Stimulated activated CD8-positive, alpha-beta memory T cell treated with anti-CD3 and anti-CD28 coated beads, Interleukin-4, amount 100 ng/mL, for 48 hours (primary cell): ENCODE results near the gene DPYD.

Experiments
- DNase-seq: peaks from one replicate; pipeline ENCODE4 v3.0.0-alpha.2; 2020

Gene DPYD

GRCh38 chr1:97414682-97415312, 506.0 kb downstream of the DPYD start:
- DNase-seq = no peak

DNA sequence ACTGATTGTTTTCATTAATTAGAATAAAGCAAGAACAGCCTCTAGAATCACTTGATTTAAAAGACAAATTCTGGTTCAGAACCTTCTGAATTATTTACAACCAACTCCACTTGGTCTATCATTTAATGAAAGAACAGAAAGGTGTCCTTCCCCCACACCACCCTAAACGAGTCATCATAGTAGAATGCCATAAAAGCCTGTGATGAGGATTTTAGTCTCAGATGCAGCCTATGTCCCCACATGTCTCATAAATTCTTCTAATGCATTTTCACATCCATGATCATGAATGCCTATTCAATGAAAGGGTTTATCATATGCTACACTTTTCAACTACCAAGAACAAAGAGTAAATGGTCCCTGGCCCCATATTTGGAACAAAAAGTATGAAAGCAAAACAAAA, 508.1 kb downstream of the DPYD start:
- no peak for DNase-seq

GRCh38 chr1:97412166-97412565, 508.7 kb downstream of the DPYD start:
- no peak for DNase-seq

DNA sequence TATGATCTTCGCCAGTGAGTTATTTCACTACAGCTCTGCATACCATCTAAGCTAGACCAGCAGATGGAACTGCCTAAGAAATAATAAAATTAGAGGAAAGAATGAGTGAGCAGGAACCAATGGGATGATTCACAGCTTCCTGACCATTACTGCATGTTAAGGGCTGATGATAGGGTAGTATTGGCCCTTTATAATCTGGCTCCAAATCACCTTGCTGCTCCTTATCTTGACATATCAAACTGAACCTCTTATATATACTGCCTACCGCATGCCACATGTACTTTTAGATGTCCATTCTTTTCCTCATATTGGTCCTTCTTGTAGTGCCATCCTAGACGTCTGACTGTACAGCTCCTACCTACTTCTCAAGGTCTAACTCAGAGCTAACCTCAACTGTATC, 524.4 kb downstream of the DPYD start:
- no peak for DNase-seq

- DNase-seq = no peak
Measured at GRCh38 chr1:97392701-97393100, 528.1 kb downstream of the DPYD start.

DNA sequence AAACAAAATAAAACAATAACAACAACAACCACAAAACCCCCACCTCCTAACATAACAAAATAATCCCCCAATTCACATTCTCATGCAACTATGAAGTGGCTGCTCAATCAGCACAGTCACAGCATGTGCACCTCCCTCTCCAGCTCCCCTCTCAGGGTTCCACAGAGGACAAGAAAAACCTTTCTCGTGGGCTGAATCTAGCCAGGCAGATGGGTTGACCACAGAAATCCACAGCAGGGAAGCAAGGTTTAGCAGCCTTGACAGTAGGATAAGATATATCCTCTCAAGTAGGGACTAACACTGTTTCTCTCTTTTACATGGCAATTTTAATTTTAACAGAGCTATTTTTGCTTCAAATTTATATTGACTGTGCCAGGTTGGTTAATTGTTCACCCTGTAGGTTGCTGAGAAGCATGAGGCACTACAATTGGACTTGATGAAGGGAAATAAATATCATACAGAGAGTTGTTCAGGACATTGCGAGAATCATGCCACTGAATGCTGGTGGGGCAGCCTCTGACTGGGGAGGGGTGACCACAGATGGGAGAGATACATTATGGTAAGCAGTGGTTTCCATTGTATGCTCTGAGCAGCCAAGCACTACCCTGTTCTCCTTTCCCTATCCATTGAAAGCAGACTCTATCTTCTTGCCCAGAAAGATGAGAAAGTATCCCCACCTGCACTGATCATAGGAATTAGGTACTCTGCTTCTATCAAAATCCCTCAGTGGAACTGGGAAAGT, 535.1 kb downstream of the DPYD start:
- no peak for DNase-seq

DNA sequence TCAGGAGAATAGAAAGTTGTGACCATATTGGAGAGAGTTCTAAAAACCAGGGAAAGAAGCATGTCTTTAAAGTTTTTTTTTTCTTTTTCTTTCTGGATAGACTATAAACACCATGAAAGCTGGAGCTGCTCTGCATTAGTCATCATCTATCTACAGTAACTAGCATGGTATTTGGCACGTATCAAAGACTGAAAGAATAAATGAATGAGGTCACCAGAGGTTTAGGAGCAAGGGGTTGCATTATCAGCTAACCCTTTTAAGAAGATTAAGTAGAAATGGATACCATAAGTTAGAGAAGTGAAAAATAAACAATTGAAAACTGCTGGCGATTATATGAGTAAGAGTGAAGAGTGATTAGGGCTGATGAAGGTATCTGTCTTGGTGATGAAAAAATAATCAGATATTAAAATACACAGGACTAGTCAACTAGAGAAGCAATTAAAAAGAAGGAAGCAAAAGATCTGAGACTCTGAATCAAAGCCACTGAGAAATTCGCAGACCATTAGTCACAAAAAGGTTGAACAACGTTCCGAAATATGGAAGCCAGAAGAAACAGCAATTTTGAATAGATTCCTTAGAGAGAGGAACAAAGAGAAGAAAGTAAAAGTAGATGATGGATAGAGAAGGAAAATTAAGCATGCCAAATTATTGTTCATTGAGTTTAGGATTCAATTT, 536.4 kb downstream of the DPYD start:
- DNase-seq = no peak

GRCh38 chr1:97383797-97384196, 537.0 kb downstream of the DPYD start:
- no peak for DNase-seq

- DNase-seq = no peak
Measured at GRCh38 chr1:97382206-97382605, 538.6 kb downstream of the DPYD start.

GRCh38 chr1:97379387-97380075, 541.3 kb downstream of the DPYD start:
- no peak for DNase-seq

DNA sequence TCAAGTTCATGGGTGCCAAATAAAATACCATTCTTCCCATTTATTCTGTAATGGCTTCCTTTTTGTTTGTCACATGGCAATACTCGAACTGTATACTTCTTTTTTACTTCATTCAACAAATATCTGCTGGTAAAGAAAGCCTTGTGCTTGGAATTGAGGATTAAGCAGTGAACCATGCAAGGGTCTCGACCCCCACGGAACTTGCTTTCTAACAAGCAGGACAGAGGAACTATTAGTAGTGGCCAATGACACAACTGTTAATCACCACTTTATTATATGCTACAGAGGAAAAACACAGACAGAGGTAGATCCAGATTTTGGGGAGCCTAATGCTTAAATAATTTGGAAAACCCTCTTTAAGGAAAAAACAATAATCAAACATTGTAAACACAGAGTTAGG, 542.2 kb downstream of the DPYD start:
- no peak for DNase-seq

GRCh38 chr1:97377432-97378034, 543.3 kb downstream of the DPYD start:
- DNase-seq = no peak

DNA sequence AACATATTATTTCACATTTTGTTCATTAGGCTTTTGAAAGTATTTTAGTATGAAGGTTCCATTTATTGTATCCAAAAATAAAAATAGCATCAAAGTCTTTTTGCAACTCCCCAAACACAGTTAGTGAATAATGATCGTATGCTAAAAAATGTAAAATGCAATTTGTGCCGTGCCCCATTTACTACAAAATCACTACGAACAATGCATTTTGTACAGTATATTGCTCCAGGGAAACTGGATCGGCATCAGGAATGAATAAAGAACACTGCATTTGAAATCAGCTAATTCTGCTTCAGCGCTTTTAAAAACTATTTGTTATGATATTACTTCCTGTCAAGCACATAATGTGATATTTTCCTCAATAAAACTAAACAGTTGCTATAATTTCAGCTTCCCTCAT, 547.8 kb downstream of the DPYD start:
- DNase-seq = no peak

DNA sequence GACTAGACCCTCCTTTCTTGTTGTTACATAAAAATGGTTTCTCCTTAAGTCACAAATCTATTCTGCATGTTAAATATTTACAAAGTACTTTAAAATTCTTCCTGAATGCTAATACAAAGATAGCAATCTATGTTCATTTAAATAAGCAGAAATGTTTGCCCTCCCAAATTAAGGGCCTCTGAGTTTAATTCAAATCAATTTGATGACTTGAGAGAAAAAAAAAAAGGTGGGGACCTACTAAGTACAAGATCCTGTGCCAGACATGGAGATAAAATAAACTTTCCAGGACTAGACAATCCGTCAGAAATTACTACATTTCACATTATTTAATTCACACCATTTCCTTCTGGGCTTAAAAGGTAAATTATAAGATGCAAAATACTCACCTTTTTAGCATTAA, 548.3 kb downstream of the DPYD start:
- no peak for DNase-seq

- no peak for DNase-seq
Measured at GRCh38 chr1:97368296-97368695, 552.5 kb downstream of the DPYD start.

GRCh38 chr1:97366984-97367383, 553.9 kb downstream of the DPYD start:
- DNase-seq = no peak

DNA sequence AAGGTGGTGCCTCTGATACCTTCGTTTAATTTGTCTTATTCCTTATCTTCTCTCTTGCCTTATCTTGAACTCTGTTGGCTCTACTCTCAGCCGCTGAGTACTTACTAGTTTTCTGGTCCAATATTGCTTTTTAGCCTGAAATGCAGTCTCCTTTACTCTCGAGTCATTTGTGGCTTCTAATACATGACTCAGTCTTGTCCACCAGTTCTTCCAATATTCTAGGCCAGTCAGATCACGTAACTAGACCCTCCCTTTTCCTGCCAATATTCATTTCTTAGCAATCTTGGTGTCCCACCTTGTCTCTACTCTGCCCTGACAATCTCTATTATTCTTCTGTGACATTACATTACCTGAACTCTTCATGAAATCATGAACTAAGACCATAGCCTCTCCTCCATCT, 555.8 kb downstream of the DPYD start:
- DNase-seq = no peak

DNA sequence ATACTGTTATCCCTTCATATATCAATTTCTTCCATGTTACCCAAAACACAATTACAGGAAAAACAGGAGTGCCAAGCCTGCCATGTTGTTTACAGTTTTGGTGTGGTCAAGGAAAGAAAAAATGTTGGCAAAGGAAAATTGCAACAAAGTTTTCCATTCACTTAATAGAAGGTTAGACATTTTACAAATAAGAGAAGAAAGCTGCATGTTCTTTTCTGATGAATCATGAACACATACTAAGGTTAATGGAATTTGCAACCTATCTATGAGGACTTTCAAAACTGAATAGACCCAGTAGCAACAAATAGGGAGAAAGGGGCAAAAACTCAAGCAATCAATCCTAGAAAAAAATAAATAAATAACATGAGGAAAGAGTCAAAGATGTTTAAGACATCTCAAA, 556.7 kb downstream of the DPYD start:
- no peak for DNase-seq

- DNase-seq = no peak
Measured at GRCh38 chr1:97356309-97356708, 564.5 kb downstream of the DPYD start.

DNA sequence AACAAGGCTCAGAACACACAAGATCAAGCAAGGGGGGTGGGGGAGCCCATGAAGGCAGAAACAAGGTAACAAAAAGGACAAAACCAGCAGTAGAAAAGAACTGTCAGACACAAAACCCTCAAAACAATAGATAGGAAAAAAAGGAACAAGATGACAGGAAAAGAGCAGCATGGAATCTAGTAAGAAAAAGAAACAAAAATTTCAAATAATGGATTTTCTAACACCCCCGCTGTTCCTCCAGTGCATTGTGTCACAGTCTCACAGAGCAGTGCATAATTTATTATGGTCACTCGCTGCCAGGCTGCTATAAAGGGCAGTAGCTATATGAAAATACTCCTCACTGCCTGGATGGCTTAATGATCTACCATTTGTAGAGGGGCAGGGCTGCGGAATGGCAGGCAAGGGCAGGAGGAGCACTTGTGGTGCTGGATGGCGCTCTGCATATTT, 567.9 kb downstream of the DPYD start:
- no peak for DNase-seq

DNA sequence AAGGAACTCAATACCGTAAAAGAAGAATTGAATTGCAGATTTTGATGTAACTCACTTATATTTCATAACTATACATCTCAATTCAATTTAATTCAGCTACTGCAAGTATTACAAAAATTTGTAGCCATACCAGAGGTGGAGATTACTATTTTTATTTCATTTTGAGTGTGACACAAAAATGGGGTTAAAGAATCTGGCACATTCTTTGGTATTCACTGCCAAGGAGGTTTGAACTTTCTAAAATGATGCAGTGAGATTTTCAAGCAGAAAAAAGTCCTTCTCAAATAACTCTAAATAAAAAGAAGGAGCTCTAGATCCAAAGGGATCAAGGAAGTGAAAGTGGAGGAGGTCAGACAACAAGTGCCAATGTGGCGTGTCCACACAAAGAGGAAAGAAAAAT, 569.0 kb downstream of the DPYD start:
- no peak for DNase-seq

DNA sequence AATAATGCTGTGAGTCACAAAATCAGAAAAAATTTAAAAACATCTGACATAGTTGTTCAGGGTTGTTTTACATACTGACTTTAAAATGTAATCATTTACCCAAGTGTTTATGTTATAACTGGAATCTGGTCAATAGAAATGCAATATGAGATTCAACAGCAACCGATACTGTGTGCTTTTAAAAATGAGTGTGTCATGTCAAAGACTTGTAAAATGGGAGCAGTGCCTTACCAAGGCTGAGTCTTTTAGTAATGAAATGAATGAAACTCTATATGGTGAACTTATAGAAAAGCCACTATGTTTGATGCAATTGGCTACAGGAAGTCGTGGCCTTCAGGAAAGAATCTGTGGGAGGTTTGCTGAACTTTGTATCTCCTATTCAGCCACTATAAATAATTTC, 570.2 kb downstream of the DPYD start:
- DNase-seq = no peak

DNA sequence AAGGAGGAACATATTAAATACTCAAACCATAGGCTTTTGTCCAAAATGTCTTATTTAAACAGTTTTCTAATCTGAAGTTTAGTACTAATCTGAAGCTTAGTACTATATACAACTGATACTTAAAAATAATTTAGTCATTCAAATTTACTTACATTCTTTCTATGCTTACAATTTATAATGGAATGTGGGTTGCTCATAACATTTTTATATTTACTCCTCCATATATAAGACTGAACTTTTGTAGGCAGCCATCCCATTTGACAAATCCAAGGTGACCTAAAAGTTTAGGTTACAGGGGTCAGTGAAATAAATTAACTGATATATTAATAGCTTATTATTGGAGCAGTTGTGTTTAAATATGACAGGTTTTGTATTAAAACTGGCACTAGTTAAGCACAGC, 570.6 kb downstream of the DPYD start:
- DNase-seq = no peak
